Choroid plexus epithelial cell (primary cell): ENCODE measurements around the gene KDM1B.
A peak's percentile ranks its signal among the peaks of the same experiment; 100 is the strongest.
"Not testable (repeated sequence)": the region's sequence is repeated elsewhere in the genome, so short reads cannot be mapped to it uniquely, and the experiment has no call there.

Experiments used
- DNase-seq: peaks from one replicate; pipeline ENCODE4 v3.0.0-alpha.2; 2010; ENCODE audit warnings: low read depth
- H3K4me3 ChIP-seq: 2 replicates; pipeline ENCODE4 v1.5.1; 2011; ENCODE audit warnings: low read depth, mild to moderate bottlenecking, control low read depth, low read length, moderate library complexity
- CTCF ChIP-seq: conservative IDR thresholded peaks from 2 replicates; pipeline ENCODE4 v1.5.1; 2011; ENCODE audit warnings: low read depth, mild to moderate bottlenecking, control low read depth, inconsistent platforms, low read length, moderate library complexity

KDM1B gene

DNA sequence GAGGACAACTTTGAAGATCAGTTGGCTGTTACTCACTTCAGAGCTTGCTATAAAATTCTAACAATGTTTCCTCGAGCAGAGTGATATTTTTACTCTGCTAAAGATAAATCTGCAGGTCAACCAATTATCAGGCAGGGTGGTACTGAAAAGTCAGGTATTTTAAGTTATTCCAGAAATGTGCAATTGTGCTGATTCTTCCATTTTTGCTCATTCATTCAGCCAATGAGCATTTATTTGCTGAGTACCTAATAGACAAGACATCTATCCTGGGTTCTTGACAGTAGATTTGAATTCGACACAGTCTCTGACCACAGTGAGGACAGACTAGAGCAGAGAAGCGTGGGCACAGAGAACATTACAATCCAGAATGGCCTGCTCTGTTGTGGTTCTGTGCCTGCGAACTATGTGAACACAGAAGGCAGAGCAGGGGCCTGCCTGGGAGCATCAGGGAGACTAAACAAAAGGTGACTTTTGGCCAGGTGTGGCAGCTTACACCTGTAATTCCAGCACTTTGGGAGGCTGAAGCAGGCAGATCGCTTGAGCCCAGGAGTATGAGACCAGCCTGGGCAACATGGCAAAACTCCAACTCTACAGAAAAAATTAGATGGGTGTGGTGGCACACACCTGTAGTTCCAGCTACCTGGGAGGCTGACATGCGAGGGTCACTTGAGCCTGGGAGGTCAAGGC is 15.1 kb upstream of the KDM1B start:
- DNase-seq = no peak
- TF ChIP-seq CTCF = no peak

DNA sequence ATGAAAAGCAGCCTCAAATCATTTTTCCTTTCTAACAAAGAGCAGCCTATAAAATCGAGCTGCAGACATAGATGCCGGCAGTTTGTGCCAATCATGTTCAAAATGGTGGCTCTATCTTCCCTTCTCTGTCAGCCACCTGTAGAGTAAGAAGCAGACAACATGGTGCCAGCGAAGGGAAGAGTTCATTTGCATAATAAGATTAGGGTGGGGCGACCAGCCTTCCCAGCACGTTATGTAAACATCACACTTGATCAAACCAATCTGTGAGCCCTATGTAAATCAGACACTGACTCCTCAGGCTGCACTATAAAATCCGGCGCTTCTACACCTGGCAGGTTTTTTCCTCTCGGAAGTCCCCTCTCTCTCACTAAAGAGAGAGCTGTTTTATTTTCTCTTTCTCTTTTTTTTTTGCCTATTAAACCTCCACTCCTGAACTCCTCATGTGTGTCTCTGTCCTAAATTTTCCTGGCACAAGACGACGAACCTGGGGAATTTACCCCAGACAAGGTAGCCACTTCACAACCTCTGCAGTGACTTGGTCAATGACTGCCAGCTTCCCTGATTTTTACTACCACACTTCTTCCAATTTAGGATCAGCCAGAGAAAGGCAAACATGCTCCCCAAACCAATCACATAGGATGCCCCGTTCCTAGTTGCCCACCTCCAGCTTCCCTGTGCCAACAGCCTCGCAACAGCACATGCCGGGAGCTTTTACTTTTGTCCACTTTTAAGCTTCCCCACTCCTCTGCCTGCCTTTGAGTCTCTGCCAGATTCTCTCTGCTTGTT is 13.2 kb upstream of the KDM1B start:
- DNase-seq = no peak
- no peak for TF ChIP-seq CTCF
- H3K4me3 ChIP-seq = no peak overlapping the region

More for the DNA sequence above, 15.1 kb upstream of the KDM1B start:
- no peak overlapping the region for H3K4me3 ChIP-seq

DNA sequence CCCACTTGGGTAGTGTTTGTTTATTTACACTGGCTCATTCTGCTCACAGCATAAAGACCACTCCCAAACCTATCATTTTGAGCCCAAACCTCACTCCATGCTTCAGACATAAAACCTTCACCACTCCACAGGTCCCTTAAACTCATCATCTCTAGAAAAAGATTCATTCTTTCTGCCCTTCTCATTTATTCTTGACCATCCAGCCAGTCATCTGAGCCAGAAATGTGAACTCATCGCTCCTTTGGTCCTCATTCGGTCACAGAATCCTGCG is 12.7 kb upstream of the KDM1B start:
- no peak for TF ChIP-seq CTCF
- no peak overlapping the region for H3K4me3 ChIP-seq
- no peak for DNase-seq

DNA sequence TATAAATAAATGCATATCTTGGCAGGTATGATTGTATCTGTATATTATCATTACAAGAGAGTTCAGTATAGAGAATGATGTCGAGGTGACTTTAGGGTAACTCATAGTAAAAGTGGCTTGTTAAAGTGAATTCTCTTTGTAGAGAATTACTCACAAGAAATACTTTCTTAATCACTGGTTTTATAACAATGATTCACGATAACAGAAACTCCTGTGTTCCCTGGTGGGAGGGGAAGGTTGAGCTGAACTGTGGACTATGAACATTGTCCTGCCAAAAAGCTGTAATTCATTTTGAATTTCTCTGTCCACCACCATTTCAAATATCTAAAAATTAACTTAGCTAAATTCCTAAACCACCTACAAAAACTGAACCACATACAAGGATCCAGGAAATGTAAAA is 8.1 kb upstream of the KDM1B start:
- TF ChIP-seq CTCF = no peak
- no peak for DNase-seq
- no peak overlapping the region for H3K4me3 ChIP-seq

- H3K4me3 ChIP-seq = no peak overlapping the region
- DNase-seq = no peak
- no peak for TF ChIP-seq CTCF
Measured at GRCh38 chr6:18147616-18148015, 7.6 kb upstream of the KDM1B start.

GRCh38 chr6:18148304-18149025 is 6.8 kb upstream of the KDM1B start:
- no peak for TF ChIP-seq CTCF
- H3K4me3 ChIP-seq = no peak overlapping the region
- DNase-seq = peak; percentile 83

DNA sequence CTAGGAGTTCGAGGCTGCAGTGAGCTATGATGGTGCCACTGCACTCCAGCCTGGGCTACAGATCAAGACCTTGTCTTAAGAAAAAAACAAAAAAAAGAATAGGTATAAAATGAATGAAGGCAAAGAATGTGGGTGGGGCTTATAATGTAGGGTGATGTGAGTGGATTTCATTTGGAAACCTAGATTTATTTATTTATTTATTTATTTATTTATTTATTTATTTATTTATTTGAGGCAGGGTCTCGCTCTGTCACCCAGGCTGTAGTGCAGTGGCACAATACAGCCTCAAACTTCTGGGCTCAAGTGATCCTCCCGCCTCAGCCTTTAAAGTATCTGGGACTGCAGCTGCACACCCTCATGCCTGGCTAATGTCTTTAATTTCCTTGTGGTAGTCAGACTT is 3.8 kb upstream of the KDM1B start:
- not testable (repeated sequence) for H3K4me3 ChIP-seq, DNase-seq
